Endothelial cell of umbilical vein (primary cell): Measurements from ENCODE around the gene ABCG5. TPM values are rescaled to one million over a fixed set of nuclear protein-coding genes. Genes with fewer than 3 reads are reported as not detected.

Source experiments
- BruUV-seq: library from RNA; stranded (reverse); fragments of 400-500 nt; replicated peaks from 2 replicates; lab custom pipeline; 2021; lab: Mats Ljungman, UMichigan
- CTCF ChIA-PET: fragments of 300-600, 350-600 bp; sonication (Branson Sonifier 250); formaldehyde crosslinking; loops from one replicate; lab custom pipeline; 2021; ENCODE audit warnings: antibody characterized with exemption, inconsistent platforms; lab: Charles Lee
- POLR2A ChIA-PET: fragments of 300-600, 350-600 bp; sonication (Branson Sonifier 250); formaldehyde crosslinking; loops from one replicate; lab custom pipeline; 2021; ENCODE audit warnings: antibody characterized with exemption, inconsistent platforms; lab: Charles Lee
- DNase-seq: peaks from one replicate; pipeline ENCODE4 v3.0.0-alpha.2; 2011; ENCODE audit warnings: low read depth, low spot score
- FAIRE-seq: peaks from 2 replicates; lab custom pipeline; 2011; peaks lifted over from hg19 to GRCh38; lab: Jason Lieb, UNC
- H2AFZ ChIP-seq: 2 replicates; pipeline ENCODE4 v1.6.0; 2012; ENCODE audit warnings: low read depth, low read length, control low read depth, inconsistent platforms
- H3K27ac ChIP-seq: 2 replicates; pipeline ENCODE4 v1.5.1; 2011; ENCODE audit warnings: low read depth, mild to moderate bottlenecking, control low read depth, low read length, moderate library complexity; ENCODE audit not compliant: insufficient read depth
- H3K27me3 ChIP-seq, 2 experiments: 2 replicates each; pipeline versions ENCODE4 v1.6.0 to v1.6.1; 2011; ENCODE audit warnings: low read length in 2 of 2, mixed read lengths in 1 of 2; ENCODE audit not compliant: control insufficient read depth in 2 of 2, insufficient read depth in 2 of 2
- H3K36me3 ChIP-seq, 2 experiments: 2 replicates in 1 of 2; 3 replicates in 1 of 2; pipeline ENCODE4 v1.5.1; 2011; ENCODE audit warnings: low read length in 2 of 2, mild to moderate bottlenecking in 1 of 2, moderate library complexity in 1 of 2; ENCODE audit not compliant: control insufficient read depth in 2 of 2, insufficient read depth in 2 of 2; ENCODE audit errors: extremely low read depth in 1 of 2
- H3K4me1 ChIP-seq: 3 replicates; pipeline ENCODE4 v1.5.1; 2011; ENCODE audit warnings: mild to moderate bottlenecking, low read length; ENCODE audit not compliant: control insufficient read depth, insufficient read depth; ENCODE audit errors: extremely low read depth
- H3K4me2 ChIP-seq: 2 replicates; pipeline ENCODE4 v1.6.1; 2011; ENCODE audit warnings: low read length, control low read depth, mixed read lengths; ENCODE audit not compliant: insufficient read depth
- H3K4me3 ChIP-seq, 3 experiments: fragments of 200-600 bp in 1 of 3; sonication (generic), shearing (Covaris generic) in 1 of 3; replicated peaks in 1 of 3; 2 replicates each; pipeline ENCODE4 v1.5.1; 2011 to 2016; ENCODE audit warnings: control low read depth in 3 of 3, low read length in 3 of 3, mild to moderate bottlenecking in 2 of 3, inconsistent platforms in 1 of 3, low read depth in 1 of 3, moderate library complexity in 1 of 3; ENCODE audit not compliant: insufficient read depth in 1 of 3
- H3K79me2 ChIP-seq: 2 replicates; pipeline ENCODE4 v1.6.0; 2012; ENCODE audit warnings: low read length, inconsistent platforms; ENCODE audit not compliant: control insufficient read depth, insufficient read depth
- H3K9ac ChIP-seq: replicated peaks from 2 replicates; pipeline ENCODE3; 2011; ENCODE audit warnings: low read length, control low read depth; ENCODE audit not compliant: insufficient read depth; ENCODE audit errors: extremely low read depth
- H3K9me1 ChIP-seq: replicated peaks from 3 replicates; pipeline ENCODE4 v1.6.0; 2011; ENCODE audit warnings: mild to moderate bottlenecking, low read length; ENCODE audit not compliant: control insufficient read depth, insufficient read depth; ENCODE audit errors: extremely low read depth
- H3K9me3 ChIP-seq: replicated peaks from 2 replicates; pipeline ENCODE4 v1.5.1; 2012; ENCODE audit warnings: low read length, inconsistent platforms; ENCODE audit not compliant: control insufficient read depth, insufficient read depth
- H4K20me1 ChIP-seq: replicated peaks from 2 replicates; pipeline ENCODE3; 2011; ENCODE audit warnings: mild to moderate bottlenecking, low read length; ENCODE audit not compliant: control insufficient read depth, insufficient read depth; ENCODE audit errors: extremely low read depth
- EZH2 ChIP-seq: IDR thresholded peaks from 2 replicates; pipeline ENCODE4 v1.6.1; 2012; ENCODE audit warnings: borderline replicate concordance, low read depth, mild to moderate bottlenecking, moderate library complexity, low read length, inconsistent platforms; ENCODE audit not compliant: severe bottlenecking
- FOS ChIP-seq: IDR thresholded peaks from 2 replicates; pipeline ENCODE4 v1.6.1; 2011; ENCODE audit warnings: mild to moderate bottlenecking, low read length, moderate library complexity, borderline replicate concordance; ENCODE audit not compliant: insufficient read depth
- GATA2 ChIP-seq: IDR thresholded peaks from 2 replicates; pipeline ENCODE4 v1.7.0; 2011; ENCODE audit warnings: low read depth, mild to moderate bottlenecking, moderate library complexity, mixed read lengths, low read length; ENCODE audit not compliant: insufficient read length, insufficient read depth
- JUN ChIP-seq: IDR thresholded peaks from 2 replicates; pipeline ENCODE4 v1.6.1; 2011; ENCODE audit warnings: borderline replicate concordance, low read depth; ENCODE audit not compliant: insufficient read length, insufficient read depth
- MYC ChIP-seq: IDR thresholded peaks from one replicate; pipeline ENCODE4 v1.6.1; 2011; ENCODE audit warnings: mild to moderate bottlenecking, low read depth, low read length
- POLR2A ChIP-seq: IDR thresholded peaks from 2 replicates; pipeline ENCODE4 v1.6.1; 2012; ENCODE audit warnings: low read depth, mild to moderate bottlenecking, control low read depth, low read length
- POLR2AphosphoS5 ChIP-seq: IDR thresholded peaks from 2 replicates; pipeline ENCODE4 v1.6.1; 2012; ENCODE audit warnings: low read depth, mild to moderate bottlenecking, control low read depth, low read length, moderate library complexity; ENCODE audit not compliant: insufficient read depth
- dilution Hi-C: fragments of 300-500 bp; cut with MboI; formaldehyde crosslinking; loops from one replicate; pipeline ENCODE4 v1.15.0; 2019; ENCODE audit warnings: low sequenced_read_pairs; ENCODE audit not compliant: extremely low pct_ligation_motif_present
- intact Hi-C: fragments of 100-400 bp; cut with micrococcal nuclease; formaldehyde crosslinking; loops from one replicate; pipeline ENCODE4 v1.10.0; 2022
- polyA plus RNA-seq, 4 experiments: library from polyadenylated mRNA; depleted of rRNA in 3 of 4; stranded (reverse) in 3 of 4; unstranded in 1 of 4; fragments of >200 nt; gene quantifications; 2 replicates each; pipeline versions ENCODE4 v1.2.1 to v1.2.3, GENCODE V29; 2011 to 2012; ENCODE audit warnings: missing spikeins in 1 of 4
- total RNA-seq: library from RNA; stranded (reverse); gene quantifications from 2 replicates; pipeline ENCODE4 v1.2.3, GENCODE V29; 2021
- TF ChIP-seq, protein P1 (sequence below), 2 donors: IDR thresholded peaks; 1 replicate in 1 of 2; 2 replicates in 1 of 2; pipeline ENCODE4 v1.5.1; 2011; ENCODE audit warnings: low read length in 2 of 2, mild to moderate bottlenecking in 2 of 2, moderate library complexity in 2 of 2, control low read depth in 1 of 2, inconsistent platforms in 1 of 2, low read depth in 1 of 2; ENCODE audit not compliant: insufficient read depth in 1 of 2; ENCODE audit errors: extremely low read depth in 1 of 2
- TF ChIP-seq, protein P2 (sequence below): IDR thresholded peaks from 2 replicates; pipeline ENCODE4 v1.6.1; 2011; ENCODE audit not compliant: insufficient read depth, insufficient read length

Gene ABCG5
- total and polyA plus RNA-seq, 2 donors (not counting 3 experiments of a cell fraction or from before 2014, with no cell fraction given): not detected

DNA sequence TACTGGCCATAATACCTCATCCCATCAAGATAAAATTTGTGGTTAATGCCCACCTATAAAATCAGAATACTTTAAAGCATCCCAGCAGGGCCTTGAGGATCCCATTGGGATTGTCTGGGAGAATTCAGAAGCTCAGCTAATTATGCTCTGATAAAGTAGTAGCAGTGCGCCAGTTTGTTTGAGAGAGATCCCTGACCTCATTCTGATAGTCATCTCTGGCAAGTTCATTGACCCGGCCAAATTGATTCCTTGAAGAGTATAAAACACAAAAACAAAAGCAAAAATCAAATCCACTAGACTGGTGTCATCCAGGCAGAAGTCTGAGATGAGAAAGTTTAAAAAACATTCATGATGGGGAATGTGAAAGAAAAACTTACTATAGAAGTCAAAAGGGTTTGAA lies 14.1 kb downstream of the ABCG5 start:
- H2AFZ ChIP-seq: no peak overlapping the region
- no peak overlapping the region for H3K9ac ChIP-seq
- dilution Hi-C loops (no loop called here), intact Hi-C loops (no loop called here)
- H3K27ac ChIP-seq: no peak overlapping the region
- H3K4me1 ChIP-seq: no peaks in the 10 kb centered on the region
- BruUV-seq: no TSS peak
- TF ChIP-seq POLR2AphosphoS5 (no peak), EZH2 (no peak), MYC (no peak), FOS (no peak), POLR2A (no peak), GATA2 (no peak), JUN (no peak)
- TF ChIP-seq, protein P1, sequence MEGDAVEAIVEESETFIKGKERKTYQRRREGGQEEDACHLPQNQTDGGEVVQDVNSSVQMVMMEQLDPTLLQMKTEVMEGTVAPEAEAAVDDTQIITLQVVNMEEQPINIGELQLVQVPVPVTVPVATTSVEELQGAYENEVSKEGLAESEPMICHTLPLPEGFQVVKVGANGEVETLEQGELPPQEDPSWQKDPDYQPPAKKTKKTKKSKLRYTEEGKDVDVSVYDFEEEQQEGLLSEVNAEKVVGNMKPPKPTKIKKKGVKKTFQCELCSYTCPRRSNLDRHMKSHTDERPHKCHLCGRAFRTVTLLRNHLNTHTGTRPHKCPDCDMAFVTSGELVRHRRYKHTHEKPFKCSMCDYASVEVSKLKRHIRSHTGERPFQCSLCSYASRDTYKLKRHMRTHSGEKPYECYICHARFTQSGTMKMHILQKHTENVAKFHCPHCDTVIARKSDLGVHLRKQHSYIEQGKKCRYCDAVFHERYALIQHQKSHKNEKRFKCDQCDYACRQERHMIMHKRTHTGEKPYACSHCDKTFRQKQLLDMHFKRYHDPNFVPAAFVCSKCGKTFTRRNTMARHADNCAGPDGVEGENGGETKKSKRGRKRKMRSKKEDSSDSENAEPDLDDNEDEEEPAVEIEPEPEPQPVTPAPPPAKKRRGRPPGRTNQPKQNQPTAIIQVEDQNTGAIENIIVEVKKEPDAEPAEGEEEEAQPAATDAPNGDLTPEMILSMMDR (IDR thresholded peaks at IDR 0.05; ENCODE audit: extremely low read depth in 1 of 2, insufficient read depth in 1 of 2, low read depth in 1 of 2, low read length in 2 of 2): no peak
- TF ChIP-seq, protein P2, sequence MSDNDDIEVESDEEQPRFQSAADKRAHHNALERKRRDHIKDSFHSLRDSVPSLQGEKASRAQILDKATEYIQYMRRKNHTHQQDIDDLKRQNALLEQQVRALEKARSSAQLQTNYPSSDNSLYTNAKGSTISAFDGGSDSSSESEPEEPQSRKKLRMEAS: no peak
- POLR2A ChIA-PET: no interaction called here
- no peaks in the 10 kb centered on the region for H4K20me1 ChIP-seq
- peaks cover 7 to 11% of the 10 kb centered on the region in 2 experiments for H3K27me3 ChIP-seq
- no peak overlapping the region for H3K4me2 ChIP-seq
- no peaks in the 10 kb centered on the region for H3K9me1 ChIP-seq
- no peak overlapping the region for H3K4me3 ChIP-seq
- CTCF ChIA-PET: no interaction called here
- H3K79me2 ChIP-seq: no peaks in the 10 kb centered on the region
- no peak for DNase-seq
- no peaks in the 10 kb centered on the region for H3K9me3 ChIP-seq
- FAIRE-seq: no peak
- H3K36me3 ChIP-seq: no peaks in the 10 kb centered on the region
